Thyroid gland (tissue), 4 donors: Measurements from ENCODE around the gene DNAL4. TPM values are rescaled to one million over a fixed set of nuclear protein-coding genes. Genes with fewer than 3 reads are reported as not detected.

Source experiments
- DNase-seq, 2 donors: peaks; one replicate each; pipeline ENCODE4 v3.0.0-alpha.2; 2019
- H3K27ac ChIP-seq, 3 donors: fragments of 200-600 bp; sonication (generic); 1 replicate in 2 of 3; 2 replicates in 1 of 3; pipeline ENCODE4 v1.5.1; 2016 to 2019; ENCODE audit warnings: mild to moderate bottlenecking in 1 of 3, moderate library complexity in 1 of 3
- H3K27me3 ChIP-seq: fragments of 200-600 bp; sonication (generic); one replicate; pipeline ENCODE4 v1.5.1; 2019
- H3K36me3 ChIP-seq, 2 donors: fragments of 200-600 bp; sonication (generic); one replicate each; pipeline ENCODE4 v1.5.1; 2016 to 2019
- H3K4me1 ChIP-seq, 2 donors: fragments of 200-600 bp; sonication (generic); one replicate each; pipeline ENCODE4 v1.5.1; 2017 to 2019
- H3K4me3 ChIP-seq, 3 donors: fragments of 200-600 bp; sonication (generic); replicated peaks in 1 of 3; 1 replicate in 2 of 3; 2 replicates in 1 of 3; pipeline ENCODE4 v1.5.1; 2016; ENCODE audit warnings: mild to moderate bottlenecking in 1 of 3
- H3K9me3 ChIP-seq: fragments of 200-600 bp; sonication (generic); one replicate; pipeline ENCODE4 v1.5.1; 2017
- POLR2A ChIP-seq, 2 donors: fragments of 450-650 bp; IDR thresholded peaks; one replicate each; pipeline ENCODE4 v1.6.1; 2017; ENCODE audit warnings: antibody characterized with exemption in 2 of 2, mild to moderate bottlenecking in 2 of 2, moderate library complexity in 1 of 2
- WGBS, 2 donors: methylation state at CpG; one replicate each; pipeline ENCODE4 v1.1.5; 2017; 5-methylcytosine and 5-hydroxymethylcytosine counted together
- intact Hi-C: fragments of 100-400 bp; cut with DNase I; formaldehyde crosslinking; loops from one replicate; pipeline ENCODE4 v1.15.1; 2023
- total RNA-seq, 4 donors: library from RNA; depleted of rRNA; stranded (reverse); fragments of >200 nt; gene quantifications; one replicate each; pipeline ENCODE4 v1.2.3, GENCODE V29; 2016
- TF ChIP-seq, protein P1 (sequence below), 6 experiments: fragments of 200-600 bp in 3 of 6; fragments of 450-650 bp in 3 of 6; sonication (generic) in 3 of 6; IDR thresholded peaks; one replicate each; pipeline ENCODE4 v1.5.1; 2016 to 2019; ENCODE audit warnings: antibody characterized with exemption in 6 of 6, mild to moderate bottlenecking in 2 of 6, inconsistent platforms in 1 of 6, moderate library complexity in 1 of 6

DNAL4 gene
- total RNA-seq, 4 donors from 2014 or later = 30.9 to 50.0 (median 37.9) TPM

- no peaks in the 10 kb centered on the region for H3K9me3 ChIP-seq
- H3K4me1 ChIP-seq = peaks cover 13 to 27% of the 10 kb centered on the region in 2 donors
- H3K36me3 ChIP-seq = peaks cover 70 to 78% of the 10 kb centered on the region in 2 donors
- TF ChIP-seq, protein P1, sequence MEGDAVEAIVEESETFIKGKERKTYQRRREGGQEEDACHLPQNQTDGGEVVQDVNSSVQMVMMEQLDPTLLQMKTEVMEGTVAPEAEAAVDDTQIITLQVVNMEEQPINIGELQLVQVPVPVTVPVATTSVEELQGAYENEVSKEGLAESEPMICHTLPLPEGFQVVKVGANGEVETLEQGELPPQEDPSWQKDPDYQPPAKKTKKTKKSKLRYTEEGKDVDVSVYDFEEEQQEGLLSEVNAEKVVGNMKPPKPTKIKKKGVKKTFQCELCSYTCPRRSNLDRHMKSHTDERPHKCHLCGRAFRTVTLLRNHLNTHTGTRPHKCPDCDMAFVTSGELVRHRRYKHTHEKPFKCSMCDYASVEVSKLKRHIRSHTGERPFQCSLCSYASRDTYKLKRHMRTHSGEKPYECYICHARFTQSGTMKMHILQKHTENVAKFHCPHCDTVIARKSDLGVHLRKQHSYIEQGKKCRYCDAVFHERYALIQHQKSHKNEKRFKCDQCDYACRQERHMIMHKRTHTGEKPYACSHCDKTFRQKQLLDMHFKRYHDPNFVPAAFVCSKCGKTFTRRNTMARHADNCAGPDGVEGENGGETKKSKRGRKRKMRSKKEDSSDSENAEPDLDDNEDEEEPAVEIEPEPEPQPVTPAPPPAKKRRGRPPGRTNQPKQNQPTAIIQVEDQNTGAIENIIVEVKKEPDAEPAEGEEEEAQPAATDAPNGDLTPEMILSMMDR (IDR thresholded peaks at IDR 0.05) = no peak
- TF ChIP-seq POLR2A (IDR thresholded peaks at IDR 0.05) = no peak
- DNase-seq = no peak
- H3K27me3 ChIP-seq = no peaks in the 10 kb centered on the region
- H3K4me3 ChIP-seq = no peak overlapping the region
- 94 to 100% methylated on average over 7 to 13 of the region's 18 CpGs for WGBS, 2 donors
- H3K27ac ChIP-seq = no peak overlapping the region
- intact Hi-C loops = no loop called here
These were observed 55.4 kb downstream of the DNAL4 start for GRCh38 chr22:38738475-38739070.

DNA sequence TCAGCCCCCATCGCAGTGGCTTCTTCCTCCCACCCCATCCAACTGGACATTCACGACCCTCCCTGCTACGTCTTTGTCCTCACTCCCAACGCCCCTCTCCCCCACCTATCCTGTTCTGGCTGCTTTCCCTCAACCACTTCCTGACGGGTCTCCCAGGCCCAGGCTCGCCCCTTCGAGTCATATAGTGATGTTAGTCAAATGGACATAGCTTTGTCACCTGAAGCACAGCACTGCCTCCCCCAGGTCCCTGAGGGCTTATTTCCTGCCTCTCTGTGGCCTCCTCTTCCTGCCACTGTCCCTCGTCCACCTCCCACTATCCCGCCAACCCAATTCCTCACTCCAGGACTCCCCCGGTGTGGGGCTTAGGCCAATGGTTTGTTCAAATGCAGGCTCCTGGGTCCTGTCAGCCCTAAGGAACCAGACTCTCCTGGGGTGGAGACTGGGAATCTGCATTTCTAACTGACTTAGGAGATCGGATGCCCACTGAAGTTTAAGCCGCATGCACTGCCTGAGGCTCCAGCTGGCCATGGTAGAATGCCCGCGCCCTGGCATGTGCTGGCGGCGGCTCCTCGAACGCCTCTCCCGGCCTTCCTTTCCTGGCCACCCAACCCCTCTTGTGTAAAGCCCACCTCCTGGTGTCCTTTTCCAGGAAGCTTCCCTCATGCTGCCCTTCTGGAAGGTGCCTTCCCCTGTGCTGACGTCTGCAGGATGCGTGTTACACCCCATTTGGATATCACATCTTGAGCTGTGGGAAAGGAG, 56.5 kb downstream of the DNAL4 start:
- H3K9me3 ChIP-seq = no peaks in the 10 kb centered on the region
- no peaks in the 10 kb centered on the region for H3K27me3 ChIP-seq
- peaks cover 61 to 69% of the 10 kb centered on the region in 2 donors for H3K36me3 ChIP-seq
- no peak for TF ChIP-seq POLR2A (IDR thresholded peaks at IDR 0.05)
- TF ChIP-seq, protein P1 (IDR thresholded peaks at IDR 0.05) = no peak
- intact Hi-C loops = no loop called here
- no peak overlapping the region for H3K4me3 ChIP-seq
- 84 to 89% methylated on average over 21 of the region's 21 CpGs for WGBS, 2 donors
- H3K4me1 ChIP-seq = peaks cover 22 to 38% of the 10 kb centered on the region in 2 donors
- no peak overlapping the region for H3K27ac ChIP-seq
- DNase-seq = no peak

GRCh38 chr22:38736257-38736570, 57.7 kb downstream of the DNAL4 start:
- peaks cover 52 to 67% of the 10 kb centered on the region in 2 donors for H3K36me3 ChIP-seq
- intact Hi-C loops = no loop called here
- H3K27ac ChIP-seq = peak overlapping the region in 2 of 3 donors; percentile 85 to 92
- DNase-seq = no peak
- no peak for TF ChIP-seq POLR2A (IDR thresholded peaks at IDR 0.05)
- TF ChIP-seq, protein P1 (IDR thresholded peaks at IDR 0.05) = no peak
- WGBS, 2 donors = 90 to 93% methylated on average over 6 to 7 of the region's 7 CpGs
- H3K27me3 ChIP-seq = no peaks in the 10 kb centered on the region
- peaks cover 22 to 45% of the 10 kb centered on the region in 2 donors for H3K4me1 ChIP-seq
- no peak overlapping the region for H3K4me3 ChIP-seq
- H3K9me3 ChIP-seq = no peaks in the 10 kb centered on the region

- H3K4me3 ChIP-seq = no peak overlapping the region
- no peaks in the 10 kb centered on the region for H3K9me3 ChIP-seq
- DNase-seq = peak; percentile 54 to 60
- H3K4me1 ChIP-seq = peaks cover 22 to 45% of the 10 kb centered on the region in 2 donors
- TF ChIP-seq, protein P1 (IDR thresholded peaks at IDR 0.05) = no peak
- no peak for TF ChIP-seq POLR2A (IDR thresholded peaks at IDR 0.05)
- peaks cover 52 to 67% of the 10 kb centered on the region in 2 donors for H3K36me3 ChIP-seq
- peak overlapping the region in 2 of 3 donors; percentile 85 to 92 for H3K27ac ChIP-seq
- intact Hi-C loops = no loop called here
- 85 to 90% methylated on average over 13 to 15 of the region's 15 CpGs for WGBS, 2 donors
- no peaks in the 10 kb centered on the region for H3K27me3 ChIP-seq
These were observed 58.3 kb downstream of the DNAL4 start for GRCh38 chr22:38735465-38736256.
